GM21423 (cell line): ENCODE measurements around the gene TMEM39B.

Experiments used
- ATAC-seq: cut with Tn5 transposase; IDR thresholded peaks from one replicate; pipeline ENCODE4 v1.9.1; 2021; ENCODE audit warnings: mild to moderate bottlenecking, moderate library complexity; ENCODE audit not compliant: unreplicated experiment

Gene TMEM39B

GRCh38 chr1:32151319-32151787 lies 78.6 kb downstream of the TMEM39B start:
- no peak for ATAC-seq
